GM10266 (cell line): ENCODE results near the gene NUDT5.
A peak's percentile ranks its signal among the peaks of the same experiment; 100 is the strongest.
"Not testable (repeated sequence)": the region's sequence is repeated elsewhere in the genome, so short reads cannot be mapped to it uniquely, and the experiment has no call there.

Experiments
- DNase-seq: peaks from one replicate; pipeline ENCODE4 v3.0.0; 2012; ENCODE audit errors: extremely low spot score
- TF ChIP-seq, protein P1 (sequence below): IDR thresholded peaks from 2 replicates; pipeline ENCODE4 v1.5.1; 2012; ENCODE audit warnings: mild to moderate bottlenecking, low read depth; ENCODE audit not compliant: control insufficient read depth, insufficient read depth; ENCODE audit errors: missing control alignments

Gene NUDT5

DNA sequence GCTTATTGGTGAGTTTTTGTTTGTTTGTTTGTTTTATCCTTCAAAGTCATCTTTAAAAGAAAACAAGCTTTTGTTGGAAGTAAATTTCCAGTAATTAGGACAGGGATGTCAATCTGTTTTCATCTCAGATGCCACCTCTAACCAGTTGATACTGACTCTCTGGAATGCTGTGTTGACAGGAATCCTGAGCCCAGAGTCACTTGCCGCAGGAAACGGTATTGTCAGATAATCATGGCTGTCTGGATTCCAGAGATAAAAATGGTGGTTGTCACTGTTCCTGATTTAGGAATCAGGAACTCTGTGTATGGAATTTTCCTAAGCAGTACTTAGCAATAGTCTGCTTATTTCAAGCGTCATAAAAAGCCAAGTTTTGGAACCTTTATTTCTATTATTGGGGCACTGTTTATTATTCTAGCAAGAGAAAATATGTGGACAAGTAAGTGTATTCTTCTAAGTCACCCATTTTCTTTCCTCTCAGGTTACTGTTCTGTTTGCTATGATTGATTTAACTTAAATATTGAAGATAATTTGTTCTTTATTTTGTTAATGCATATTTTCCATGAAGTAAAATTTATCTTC, 39.5 kb upstream of the NUDT5 start:
- TF ChIP-seq, protein P1, sequence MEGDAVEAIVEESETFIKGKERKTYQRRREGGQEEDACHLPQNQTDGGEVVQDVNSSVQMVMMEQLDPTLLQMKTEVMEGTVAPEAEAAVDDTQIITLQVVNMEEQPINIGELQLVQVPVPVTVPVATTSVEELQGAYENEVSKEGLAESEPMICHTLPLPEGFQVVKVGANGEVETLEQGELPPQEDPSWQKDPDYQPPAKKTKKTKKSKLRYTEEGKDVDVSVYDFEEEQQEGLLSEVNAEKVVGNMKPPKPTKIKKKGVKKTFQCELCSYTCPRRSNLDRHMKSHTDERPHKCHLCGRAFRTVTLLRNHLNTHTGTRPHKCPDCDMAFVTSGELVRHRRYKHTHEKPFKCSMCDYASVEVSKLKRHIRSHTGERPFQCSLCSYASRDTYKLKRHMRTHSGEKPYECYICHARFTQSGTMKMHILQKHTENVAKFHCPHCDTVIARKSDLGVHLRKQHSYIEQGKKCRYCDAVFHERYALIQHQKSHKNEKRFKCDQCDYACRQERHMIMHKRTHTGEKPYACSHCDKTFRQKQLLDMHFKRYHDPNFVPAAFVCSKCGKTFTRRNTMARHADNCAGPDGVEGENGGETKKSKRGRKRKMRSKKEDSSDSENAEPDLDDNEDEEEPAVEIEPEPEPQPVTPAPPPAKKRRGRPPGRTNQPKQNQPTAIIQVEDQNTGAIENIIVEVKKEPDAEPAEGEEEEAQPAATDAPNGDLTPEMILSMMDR = no peak
- no peak for DNase-seq

DNA sequence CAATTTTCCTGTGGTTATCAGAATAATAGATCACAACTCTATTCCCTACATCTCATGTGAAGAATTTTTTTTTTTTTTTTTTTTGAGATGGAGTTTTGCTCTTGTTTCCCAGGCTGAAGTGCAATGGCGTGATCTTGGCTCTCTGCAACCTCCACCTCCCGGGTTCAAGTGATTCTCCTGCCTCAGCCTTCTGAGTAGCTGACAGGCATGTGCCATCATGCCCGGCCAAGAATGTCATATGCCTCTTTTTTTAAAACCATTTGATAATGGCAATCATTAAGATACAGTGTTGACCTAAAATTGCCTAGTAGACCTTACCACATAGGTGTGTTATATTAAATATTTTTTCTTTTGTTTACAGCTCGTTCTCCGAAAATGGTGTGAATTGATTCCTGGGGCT, 39.0 kb upstream of the NUDT5 start:
- not testable (repeated sequence) for DNase-seq

DNA sequence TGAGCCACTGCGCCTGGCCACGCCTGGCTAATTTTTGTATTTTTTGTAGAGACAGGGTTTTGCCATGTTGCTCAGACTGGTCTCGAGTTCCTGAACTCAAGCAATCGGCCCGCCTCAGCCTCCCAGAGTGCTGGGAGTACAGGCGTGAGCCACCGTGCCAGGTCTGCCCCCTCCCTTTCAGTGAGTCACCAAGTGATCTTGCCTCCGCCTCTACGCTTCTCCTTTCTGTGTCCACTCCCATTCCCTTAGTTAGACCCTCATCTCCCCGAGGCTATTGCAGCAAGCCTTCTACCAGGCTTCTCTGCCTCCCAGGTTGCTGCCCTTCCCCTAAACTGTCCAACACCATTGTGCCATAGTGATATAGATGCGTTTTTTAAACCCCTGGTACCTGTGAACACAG, 33.2 kb upstream of the NUDT5 start:
- no peak for DNase-seq
- TF ChIP-seq, protein P1 = no peak

DNA sequence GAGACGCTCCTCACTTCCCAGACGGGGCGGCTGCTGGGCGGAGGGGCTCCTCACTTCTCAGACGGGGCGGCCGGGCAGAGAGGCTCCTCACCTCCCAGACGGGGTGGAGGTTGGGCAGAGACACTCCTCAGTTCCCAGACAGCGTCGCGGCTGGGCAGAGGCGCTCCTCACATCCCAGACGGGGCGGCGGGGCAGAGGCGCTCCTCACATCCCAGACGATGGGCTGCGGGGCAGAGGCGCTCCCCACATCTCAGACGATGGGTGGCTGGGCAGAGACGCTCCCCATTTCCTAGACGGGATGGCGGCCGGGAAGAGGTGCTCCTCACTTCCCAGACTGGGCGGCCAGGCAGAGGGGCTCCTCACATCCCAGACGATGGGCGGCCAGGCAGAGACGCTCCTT, 30.7 kb upstream of the NUDT5 start:
- not testable (repeated sequence) for DNase-seq

DNA sequence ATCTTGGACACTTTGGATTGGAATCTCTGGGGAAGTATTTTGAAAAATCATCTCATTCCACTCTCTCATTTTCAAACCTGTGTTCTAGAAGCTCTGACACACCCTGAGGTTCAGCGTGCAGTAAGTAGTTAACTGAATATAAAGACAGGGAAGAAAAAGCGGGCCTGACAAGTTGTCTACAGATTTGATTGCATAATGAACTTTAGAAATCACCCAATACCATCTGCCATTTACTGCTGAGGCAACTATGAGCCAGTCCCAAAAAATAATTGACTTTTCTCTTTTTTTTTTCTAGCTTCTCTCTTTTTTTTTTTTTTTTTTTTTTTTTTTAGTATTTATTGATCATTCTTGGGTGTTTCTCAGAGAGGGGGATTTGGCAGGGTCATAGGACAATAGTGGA, 29.8 kb upstream of the NUDT5 start:
- no peak for DNase-seq
- TF ChIP-seq, protein P1 = no peak

DNA sequence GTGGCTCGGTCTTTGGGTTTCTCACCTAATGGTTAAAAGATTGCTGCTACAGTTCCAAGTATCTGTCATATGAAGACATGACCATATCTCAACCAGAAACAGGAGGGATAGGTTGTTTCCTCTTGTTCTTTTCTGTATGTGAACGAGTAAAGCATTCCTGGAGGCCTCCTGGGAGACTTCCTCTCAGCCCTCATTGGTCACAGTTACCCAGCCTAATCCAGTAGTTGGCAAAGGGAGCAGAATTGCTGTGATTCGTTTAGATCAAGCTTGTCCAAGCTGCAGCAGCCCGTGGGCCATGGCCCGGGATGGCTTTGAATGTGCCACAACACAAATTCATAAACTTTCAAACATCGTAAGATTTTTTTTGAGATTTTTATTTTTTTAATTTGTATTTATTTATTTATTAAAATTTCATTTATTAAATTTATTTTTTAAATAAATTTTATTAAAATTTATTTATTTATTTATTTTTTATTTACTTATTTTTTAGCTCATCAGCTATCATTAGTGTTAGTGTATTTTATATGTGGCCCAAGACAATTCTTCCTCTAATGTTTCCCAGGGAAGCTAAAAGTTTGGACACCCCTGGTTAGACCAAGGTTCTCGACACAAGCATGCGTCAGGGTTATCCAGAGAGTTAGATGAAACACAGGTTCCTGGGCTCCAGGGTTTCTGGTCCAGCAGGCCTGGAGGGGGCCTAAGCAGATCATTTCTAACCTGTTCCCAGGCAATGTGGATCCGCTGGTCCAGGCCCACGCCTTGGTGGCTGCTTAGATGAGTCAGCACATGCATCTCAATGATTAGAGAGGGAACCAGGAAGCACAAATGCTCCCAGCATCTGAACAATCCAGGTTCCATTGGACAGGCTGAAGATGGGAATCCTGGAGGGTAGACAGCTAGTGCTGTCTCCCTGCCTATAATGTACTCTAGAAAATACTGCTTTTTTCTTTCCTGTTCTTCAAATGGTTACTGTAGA, 25.9 kb upstream of the NUDT5 start:
- DNase-seq = no peak
- TF ChIP-seq, protein P1 = no peak

DNA sequence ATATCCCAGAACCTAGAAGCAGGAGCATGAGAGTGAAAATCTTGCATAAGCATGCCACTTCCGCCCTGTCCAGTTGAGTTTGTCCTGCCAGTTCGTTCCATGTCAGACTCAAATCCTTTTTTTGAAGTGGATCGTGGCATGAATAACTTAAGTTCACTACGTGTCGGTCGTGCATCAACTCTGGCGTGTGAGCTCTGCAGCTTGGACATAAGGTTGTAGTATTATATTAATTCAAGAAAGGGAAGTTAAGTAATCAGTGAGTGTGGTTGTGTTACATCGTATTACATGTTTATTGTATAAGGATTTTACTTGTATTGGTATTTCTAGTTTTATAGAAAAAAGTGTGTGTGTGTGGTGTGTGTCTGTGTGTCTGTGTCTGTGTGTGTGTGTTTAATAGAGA, 23.3 kb upstream of the NUDT5 start:
- no peak for DNase-seq
- TF ChIP-seq, protein P1 = no peak

DNA sequence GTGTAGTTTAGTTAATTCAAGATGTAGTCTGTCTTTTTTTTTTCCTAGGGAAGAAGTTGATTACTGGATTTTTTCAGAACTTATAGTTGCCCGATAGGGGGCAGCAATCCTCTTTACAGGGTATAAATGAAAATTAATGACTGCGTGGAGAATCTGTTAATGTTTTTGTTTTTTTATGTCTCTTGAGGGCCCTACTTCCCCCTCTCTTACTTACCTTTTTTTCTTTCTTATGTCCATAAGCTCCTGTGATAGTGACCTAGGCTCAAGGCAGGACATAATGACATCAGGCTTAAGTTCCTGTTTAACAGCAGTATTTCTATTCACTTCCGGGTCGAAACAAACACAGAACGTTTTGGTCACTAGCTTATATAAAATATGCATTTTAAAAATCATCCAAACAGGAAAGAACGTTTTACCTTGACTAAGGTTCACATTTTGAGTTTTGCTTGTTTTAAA, 19.1 kb upstream of the NUDT5 start:
- peak; percentile 25 for DNase-seq

More for the DNA sequence above, 19.1 kb upstream of the NUDT5 start:
- TF ChIP-seq, protein P1 = peak; percentile 45
